Suprapubic skin (tissue), 4 donors: Measurements from ENCODE around the gene LAMA5. TPM values are rescaled to one million over a fixed set of nuclear protein-coding genes. Genes with fewer than 3 reads are reported as not detected.

ENCODE experiments used
- DNase-seq, 2 donors: peaks; one replicate each; pipeline ENCODE4 v3.0.0-alpha.2; 2019; ENCODE audit warnings: low spot score in 2 of 2
- H3K27ac ChIP-seq: fragments of 200-600 bp; sonication (generic); one replicate; pipeline ENCODE4 v1.5.1; 2019
- H3K27me3 ChIP-seq: fragments of 200-600 bp; sonication (generic); one replicate; pipeline ENCODE4 v1.5.1; 2019
- H3K36me3 ChIP-seq: fragments of 200-600 bp; sonication (generic); one replicate; pipeline ENCODE4 v1.5.1; 2019
- H3K4me1 ChIP-seq: fragments of 200-600 bp; sonication (generic); one replicate; pipeline ENCODE4 v1.5.1; 2019
- H3K4me3 ChIP-seq: fragments of 200-600 bp; sonication (generic); one replicate; pipeline ENCODE4 v1.5.1; 2019; ENCODE audit warnings: mild to moderate bottlenecking
- H3K9me3 ChIP-seq: fragments of 200-600 bp; sonication (generic); one replicate; pipeline ENCODE4 v1.5.1; 2019
- CTCF ChIP-seq, 2 donors: fragments of 200-600 bp in 1 of 2; fragments of 450-650 bp in 1 of 2; sonication (generic) in 1 of 2; IDR thresholded peaks; one replicate each; pipeline ENCODE4 v1.5.1; 2016 to 2019; ENCODE audit warnings: antibody characterized with exemption in 2 of 2, mild to moderate bottlenecking in 1 of 2, moderate library complexity in 1 of 2
- EP300 ChIP-seq: sonication (generic); formaldehyde crosslinking; IDR thresholded peaks from one replicate; pipeline ENCODE4 v1.6.1; 2017; ENCODE audit warnings: antibody characterized with exemption
- POLR2A ChIP-seq, 2 donors: fragments of 450-650 bp; IDR thresholded peaks; one replicate each; pipeline ENCODE4 v1.6.1; 2017; ENCODE audit warnings: antibody characterized with exemption in 2 of 2, mild to moderate bottlenecking in 2 of 2, moderate library complexity in 2 of 2
- POLR2AphosphoS5 ChIP-seq, 3 donors: sonication (generic); formaldehyde crosslinking; IDR thresholded peaks; one replicate each; pipeline ENCODE4 v1.6.1; 2017; ENCODE audit warnings: antibody characterized with exemption in 3 of 3
- WGBS: methylation state at CpG from one replicate; pipeline ENCODE4 v1.1.5; 2018; 5-methylcytosine and 5-hydroxymethylcytosine counted together
- total RNA-seq, 4 donors: library from RNA; depleted of rRNA; stranded (reverse); fragments of >200 nt; gene quantifications; one replicate each; pipeline ENCODE4 v1.1.0, GENCODE V29; 2016

LAMA5 gene
- total RNA-seq, 4 donors from 2014 or later = 200 to 623 (median 316) TPM

GRCh38 chr20:62281161-62281933, 85.8 kb downstream of the LAMA5 start:
- H3K4me1 ChIP-seq = no peaks in the 10 kb centered on the region
- WGBS = 95% methylated on average over 24 of the region's 31 CpGs
- TF ChIP-seq EP300 = no peak
- no peak for TF ChIP-seq CTCF (IDR thresholded peaks at IDR 0.05)
- no peak for DNase-seq
- no peaks in the 10 kb centered on the region for H3K27me3 ChIP-seq
- H3K4me3 ChIP-seq = no peak overlapping the region
- no peak overlapping the region for H3K27ac ChIP-seq
- H3K9me3 ChIP-seq = no peaks in the 10 kb centered on the region
- H3K36me3 ChIP-seq = peaks cover 82% of the 10 kb centered on the region

- Histone ChIP-seq H3K9me3 (no peaks in the 10 kb centered on the region), H3K4me1 (no peaks in the 10 kb centered on the region), H3K36me3 (peaks cover 74% of the 10 kb centered on the region), H3K4me3 (no peak overlapping the region), H3K27me3 (no peaks in the 10 kb centered on the region), H3K27ac (no peak overlapping the region)
- 73% methylated on average over 4 of the region's 4 CpGs for WGBS
- no peak for DNase-seq
- TF ChIP-seq EP300 (no peak), POLR2AphosphoS5 (IDR thresholded peaks at IDR 0.05) (no peak), POLR2A (IDR thresholded peaks at IDR 0.05) (no peak), CTCF (IDR thresholded peaks at IDR 0.05) (no peak)
These were observed 86.8 kb downstream of the LAMA5 start for GRCh38 chr20:62280303-62280702.

GRCh38 chr20:62277253-62277652, 89.9 kb downstream of the LAMA5 start:
- 59% methylated on average over 13 of the region's 13 CpGs for WGBS
- H3K27ac ChIP-seq = no peak overlapping the region

GRCh38 chr20:62276439-62276838, 90.7 kb downstream of the LAMA5 start:
- Histone ChIP-seq H3K4me1 (no peaks in the 10 kb centered on the region), H3K9me3 (no peaks in the 10 kb centered on the region), H3K27me3 (no peaks in the 10 kb centered on the region), H3K36me3 (peaks cover 66% of the 10 kb centered on the region), H3K4me3 (no peak overlapping the region), H3K27ac (no peak overlapping the region)
- DNase-seq = no peak
- TF ChIP-seq EP300 = no peak
- TF ChIP-seq POLR2A (IDR thresholded peaks at IDR 0.05) = no peak
- TF ChIP-seq POLR2AphosphoS5 (IDR thresholded peaks at IDR 0.05) = no peak
- TF ChIP-seq CTCF (IDR thresholded peaks at IDR 0.05) = no peak
- WGBS = 67% methylated on average over 6 of the region's 6 CpGs

More at GRCh38 chr20:62277253-62277652, 89.9 kb downstream of the LAMA5 start:
- H3K36me3 ChIP-seq = peaks cover 66% of the 10 kb centered on the region
- H3K4me3 ChIP-seq = no peak overlapping the region
- TF ChIP-seq POLR2AphosphoS5 (IDR thresholded peaks at IDR 0.05) (no peak), CTCF (IDR thresholded peaks at IDR 0.05) (no peak), EP300 (no peak), POLR2A (IDR thresholded peaks at IDR 0.05) (no peak)
- no peaks in the 10 kb centered on the region for H3K9me3 ChIP-seq
- DNase-seq = no peak
- H3K4me1 ChIP-seq = no peaks in the 10 kb centered on the region
- H3K27me3 ChIP-seq = no peaks in the 10 kb centered on the region

GRCh38 chr20:62275219-62275618, 91.9 kb downstream of the LAMA5 start:
- Histone ChIP-seq H3K4me3 (no peak overlapping the region), H3K36me3 (peaks cover 55% of the 10 kb centered on the region), H3K4me1 (no peaks in the 10 kb centered on the region), H3K27me3 (no peaks in the 10 kb centered on the region), H3K27ac (no peak overlapping the region), H3K9me3 (no peaks in the 10 kb centered on the region)
- whole genome bisulfite sequencing = 92% methylated on average over 10 of the region's 10 CpGs
- no peak for DNase-seq
- TF ChIP-seq EP300 (no peak), POLR2AphosphoS5 (IDR thresholded peaks at IDR 0.05) (no peak), CTCF (IDR thresholded peaks at IDR 0.05) (no peak), POLR2A (IDR thresholded peaks at IDR 0.05) (no peak)
